GM12874 (cell line): ENCODE results near the gene ARHGEF10L.

Experiments used
- TF ChIP-seq, protein P1 (sequence below): IDR thresholded peaks from 2 replicates; pipeline ENCODE4 v1.5.1; 2011; ENCODE audit warnings: low read depth, mild to moderate bottlenecking, control low read depth, low read length, moderate library complexity; ENCODE audit not compliant: insufficient read depth

ARHGEF10L gene

DNA sequence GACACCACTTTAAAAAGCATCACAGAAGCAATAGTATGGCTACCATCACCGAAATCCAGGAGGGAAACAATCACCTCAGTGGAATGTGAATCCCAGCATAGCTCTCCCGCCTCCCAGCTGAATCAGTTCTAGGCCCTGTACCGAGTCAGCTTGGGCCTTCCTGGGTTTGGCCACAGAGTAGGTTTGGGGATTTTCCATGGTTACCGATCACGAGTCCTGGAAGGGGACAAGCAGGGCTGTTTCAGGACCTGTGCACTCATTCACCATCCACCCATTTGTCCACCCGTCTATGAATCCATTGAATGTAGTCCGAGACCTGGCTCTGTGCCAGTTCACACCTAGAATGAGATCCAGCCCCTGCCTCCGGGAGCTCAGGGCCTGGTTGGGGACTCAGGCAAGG lies 94.2 kb downstream of the ARHGEF10L start:
- TF ChIP-seq, protein P1, sequence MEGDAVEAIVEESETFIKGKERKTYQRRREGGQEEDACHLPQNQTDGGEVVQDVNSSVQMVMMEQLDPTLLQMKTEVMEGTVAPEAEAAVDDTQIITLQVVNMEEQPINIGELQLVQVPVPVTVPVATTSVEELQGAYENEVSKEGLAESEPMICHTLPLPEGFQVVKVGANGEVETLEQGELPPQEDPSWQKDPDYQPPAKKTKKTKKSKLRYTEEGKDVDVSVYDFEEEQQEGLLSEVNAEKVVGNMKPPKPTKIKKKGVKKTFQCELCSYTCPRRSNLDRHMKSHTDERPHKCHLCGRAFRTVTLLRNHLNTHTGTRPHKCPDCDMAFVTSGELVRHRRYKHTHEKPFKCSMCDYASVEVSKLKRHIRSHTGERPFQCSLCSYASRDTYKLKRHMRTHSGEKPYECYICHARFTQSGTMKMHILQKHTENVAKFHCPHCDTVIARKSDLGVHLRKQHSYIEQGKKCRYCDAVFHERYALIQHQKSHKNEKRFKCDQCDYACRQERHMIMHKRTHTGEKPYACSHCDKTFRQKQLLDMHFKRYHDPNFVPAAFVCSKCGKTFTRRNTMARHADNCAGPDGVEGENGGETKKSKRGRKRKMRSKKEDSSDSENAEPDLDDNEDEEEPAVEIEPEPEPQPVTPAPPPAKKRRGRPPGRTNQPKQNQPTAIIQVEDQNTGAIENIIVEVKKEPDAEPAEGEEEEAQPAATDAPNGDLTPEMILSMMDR: no peak

DNA sequence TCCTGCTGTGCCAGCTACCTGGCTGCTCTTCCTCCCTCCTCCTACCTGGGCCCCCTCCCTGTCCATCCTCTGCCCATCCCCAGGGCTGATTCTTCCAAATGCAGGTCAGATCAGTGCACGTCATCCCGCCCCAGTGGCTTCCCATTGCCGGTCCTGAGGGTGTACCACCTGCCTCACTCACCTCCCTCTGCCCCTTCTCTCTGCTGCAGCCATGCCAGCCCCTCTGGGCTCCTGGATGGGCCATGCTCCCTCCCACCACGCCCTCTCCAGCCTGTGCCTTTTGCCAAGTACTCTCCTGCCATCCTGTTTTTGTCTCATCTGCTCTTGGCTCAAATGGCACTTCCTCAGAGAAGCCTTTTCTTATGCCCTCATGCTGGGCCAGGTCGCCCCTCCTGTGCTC lies 95.8 kb downstream of the ARHGEF10L start:
- TF ChIP-seq, protein P1: no peak

DNA sequence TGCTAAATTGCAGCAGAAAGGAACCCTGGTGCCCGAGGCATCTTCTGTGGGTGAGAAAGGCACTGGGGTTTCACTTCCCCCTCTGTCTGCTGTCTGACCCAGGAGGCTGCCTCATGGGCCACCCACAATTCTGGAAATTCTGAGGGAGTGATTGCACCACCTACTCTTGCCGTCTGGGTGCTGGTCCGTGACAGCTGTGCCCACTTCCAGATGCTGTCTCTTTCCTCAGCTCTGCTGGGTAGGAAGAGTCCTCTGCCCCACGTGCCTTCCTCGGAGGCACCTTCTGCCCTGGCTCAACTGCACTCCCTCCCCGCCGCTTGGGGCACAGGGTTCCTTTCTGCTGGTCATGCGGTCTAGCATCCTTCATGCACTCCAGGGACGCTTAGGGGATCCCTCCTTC lies 96.3 kb downstream of the ARHGEF10L start:
- TF ChIP-seq, protein P1: no peak

DNA sequence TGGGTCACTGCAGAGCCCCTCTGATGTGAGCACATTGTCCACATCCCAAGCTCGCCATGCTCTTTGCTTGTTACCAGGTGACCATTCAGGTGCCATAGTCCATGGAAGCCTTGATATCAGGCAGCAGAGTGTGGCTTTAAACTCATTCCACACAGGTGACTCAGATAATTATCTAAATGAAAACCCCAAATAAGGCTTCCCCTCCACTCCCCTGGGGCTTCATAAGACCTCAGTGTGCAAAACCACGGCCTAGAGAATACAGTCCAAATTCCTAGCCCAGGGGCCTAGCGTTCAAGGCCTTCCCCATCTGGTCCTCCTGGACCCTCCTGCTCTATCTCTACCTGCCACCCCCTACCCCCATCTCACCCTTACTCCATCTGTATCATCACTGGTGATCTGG lies 97.1 kb downstream of the ARHGEF10L start:
- TF ChIP-seq, protein P1: no peak

DNA sequence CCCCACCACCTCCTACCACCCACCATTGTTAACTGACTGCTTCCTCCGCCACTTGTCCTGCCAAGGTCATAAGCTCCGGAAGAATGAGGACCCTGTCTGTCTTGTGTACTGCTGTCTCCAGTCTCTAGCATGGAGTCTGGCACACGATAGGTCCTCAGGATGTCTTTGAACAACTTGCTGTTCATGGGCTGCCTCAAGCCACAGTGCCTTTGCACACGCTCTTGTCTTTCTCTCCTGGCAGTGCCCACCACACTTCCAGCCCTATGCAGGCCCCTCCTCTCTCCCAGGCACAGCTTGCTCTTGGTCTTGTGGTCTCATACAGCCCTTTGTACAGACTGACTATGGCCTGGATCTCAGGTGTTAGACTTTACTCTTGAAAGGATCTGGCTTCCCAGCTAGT lies 97.6 kb downstream of the ARHGEF10L start:
- TF ChIP-seq, protein P1: no peak

DNA sequence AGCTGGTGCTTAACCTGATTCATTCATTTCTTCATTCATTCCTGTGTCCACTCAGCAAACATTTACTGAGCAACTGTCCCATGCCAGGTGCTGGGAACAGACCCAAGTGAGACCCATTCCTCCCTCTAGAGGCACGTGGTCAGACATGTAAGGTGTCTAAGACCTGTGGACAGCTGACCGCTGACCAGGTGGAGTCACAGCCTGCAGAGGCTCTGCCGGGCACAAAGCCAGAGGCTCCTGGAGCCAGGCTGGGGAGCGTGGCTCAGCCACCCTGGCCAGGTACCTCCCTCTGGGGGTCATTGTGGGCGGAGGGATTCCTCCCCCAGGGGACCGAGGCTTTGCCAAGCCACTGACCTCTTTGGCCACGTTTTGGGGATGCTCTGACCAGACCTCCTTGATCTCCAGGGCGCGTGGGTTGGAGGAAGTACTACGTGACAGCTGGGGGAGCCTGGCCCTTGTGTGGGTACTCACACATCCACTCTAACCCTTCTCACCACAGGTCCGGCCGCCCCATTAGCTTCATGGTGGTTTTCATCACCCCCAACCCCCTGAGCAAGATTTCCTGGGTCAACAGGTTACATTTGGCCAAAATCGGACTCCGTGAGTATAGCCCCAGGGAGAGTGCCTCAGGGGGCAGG lies 100.3 kb downstream of the ARHGEF10L start:
- TF ChIP-seq, protein P1: no peak

DNA sequence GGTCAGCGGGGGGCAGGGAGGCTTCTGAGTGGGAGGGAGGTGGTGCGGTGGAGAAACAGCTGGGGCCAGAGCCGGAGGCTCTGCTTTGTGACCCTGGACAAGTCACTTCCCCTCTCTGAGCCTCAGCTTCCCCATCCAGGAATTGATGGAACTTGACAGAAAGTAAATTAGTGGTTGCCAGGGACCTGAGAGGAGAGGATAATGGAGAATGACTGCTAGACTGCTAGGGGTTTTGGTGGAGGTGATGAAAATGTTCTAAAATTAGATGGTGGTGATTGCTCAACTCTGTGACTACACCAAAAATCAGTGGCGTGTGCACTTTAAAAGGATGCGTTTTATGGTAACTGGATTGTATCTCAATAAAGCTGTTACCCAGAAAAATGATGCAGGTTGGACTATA lies 100.9 kb downstream of the ARHGEF10L start:
- TF ChIP-seq, protein P1: no peak
